SU-DHL-6 (cell line): ENCODE data around the gene CCDC85A.

Experiments
- H2AFZ ChIP-seq: fragments of 200-600 bp; sonication (generic); 2 replicates; pipeline ENCODE4 v1.6.1; 2014; ENCODE audit warnings: low read depth, mild to moderate bottlenecking, moderate library complexity, mixed read lengths, antibody characterized with exemption, low read length; ENCODE audit not compliant: severe bottlenecking
- H3F3A ChIP-seq: fragments of 200-600 bp; shearing (Covaris generic); 2 replicates; pipeline ENCODE4 v1.6.0; 2016; ENCODE audit warnings: antibody characterized with exemption, mild to moderate bottlenecking; ENCODE audit not compliant: insufficient read depth
- H3K27ac ChIP-seq: fragments of 200-600 bp; sonication (generic); 2 replicates; pipeline ENCODE4 v1.5.1; 2016; ENCODE audit warnings: low read depth, mild to moderate bottlenecking, low read length, moderate library complexity, mixed read lengths
- H3K27me3 ChIP-seq: fragments of 200-600 bp; sonication (generic), shearing (Covaris generic); 2 replicates; pipeline ENCODE4 v1.6.0; 2014; ENCODE audit warnings: mild to moderate bottlenecking, low read length
- H3K36me3 ChIP-seq: fragments of 200-600 bp; sonication (generic); 2 replicates; pipeline ENCODE4 v1.6.1; 2014; ENCODE audit warnings: mild to moderate bottlenecking, low read length, mixed read lengths
- H3K4me2 ChIP-seq: fragments of 300-600, 200-600 bp; shearing (Covaris generic), sonication (generic); 2 replicates; pipeline ENCODE4 v1.6.0; 2014; ENCODE audit warnings: low read length, low read depth, mild to moderate bottlenecking; ENCODE audit not compliant: poor library complexity, severe bottlenecking
- H3K4me3 ChIP-seq: fragments of 200-600 bp; sonication (generic); 2 replicates; pipeline ENCODE4 v1.5.1; 2014; ENCODE audit warnings: antibody characterized with exemption, low read length, mild to moderate bottlenecking, mixed read lengths; ENCODE audit not compliant: insufficient read depth, poor library complexity, severe bottlenecking
- H3K79me2 ChIP-seq: fragments of 200-600 bp; sonication (generic); 2 replicates; pipeline ENCODE4 v1.6.1; 2014; ENCODE audit warnings: mild to moderate bottlenecking, low read length, moderate library complexity; ENCODE audit not compliant: insufficient read depth
- H3K9ac ChIP-seq: fragments of 200-600 bp; sonication (generic); 2 replicates; pipeline ENCODE4 v1.7.0; 2014; ENCODE audit warnings: mild to moderate bottlenecking, low read length
- H3K9me2 ChIP-seq: fragments of 200-600 bp; sonication (generic); replicated peaks from 2 replicates; pipeline ENCODE4 v1.6.1; 2014; ENCODE audit warnings: low read length; ENCODE audit not compliant: insufficient read depth
- H3K9me3 ChIP-seq: fragments of 200-600 bp; sonication (generic); 2 replicates; pipeline ENCODE4 v1.6.1; 2014; ENCODE audit warnings: low read length, mixed read lengths; ENCODE audit not compliant: insufficient read depth
- H4K20me1 ChIP-seq: fragments of 200-600 bp; sonication (generic); 2 replicates; pipeline ENCODE4 v1.6.1; 2014; ENCODE audit warnings: low read depth, mild to moderate bottlenecking, antibody characterized with exemption, low read length, moderate library complexity, mixed read lengths
- CTCF ChIP-seq: fragments of 200-600 bp; sonication (generic); IDR thresholded peaks from one replicate; pipeline ENCODE4 v1.5.1; 2017; ENCODE audit warnings: antibody characterized with exemption, mild to moderate bottlenecking, low read length, moderate library complexity; ENCODE audit not compliant: insufficient read depth, poor library complexity, severe bottlenecking
- EZH2phosphoT487 ChIP-seq: fragments of 200-600 bp; sonication (generic), shearing (Covaris generic); conservative IDR thresholded peaks from 2 replicates; pipeline ENCODE4 v1.6.1; 2018; ENCODE audit warnings: mild to moderate bottlenecking, antibody characterized with exemption, low read length, moderate library complexity, mixed read lengths

Gene CCDC85A

GRCh38 chr2:56386657-56387056, 202.9 kb downstream of the CCDC85A start:
- Histone ChIP-seq H3K27ac (no peak overlapping the region), H3K9ac (no peak overlapping the region), H3K4me3 (no peak overlapping the region), H3K36me3 (no peaks in the 10 kb centered on the region), H3K9me2 (no peaks in the 10 kb centered on the region), H3K79me2 (no peaks in the 10 kb centered on the region), H3F3A (no peaks in the 10 kb centered on the region), H3K9me3 (no peaks in the 10 kb centered on the region), H3K4me2 (no peak overlapping the region), H4K20me1 (no peaks in the 10 kb centered on the region), H3K27me3 (no peaks in the 10 kb centered on the region), H2AFZ (no peak overlapping the region)
- no peak for TF ChIP-seq CTCF
- no peak for TF ChIP-seq EZH2phosphoT487

GRCh38 chr2:56390644-56391043, 206.9 kb downstream of the CCDC85A start:
- Histone ChIP-seq H4K20me1 (no peaks in the 10 kb centered on the region), H2AFZ (no peak overlapping the region), H3K9me3 (no peaks in the 10 kb centered on the region), H3K4me2 (no peak overlapping the region), H3K79me2 (no peaks in the 10 kb centered on the region), H3K27me3 (no peaks in the 10 kb centered on the region), H3F3A (no peaks in the 10 kb centered on the region), H3K9me2 (no peaks in the 10 kb centered on the region), H3K4me3 (no peak overlapping the region), H3K9ac (no peak overlapping the region), H3K36me3 (no peaks in the 10 kb centered on the region), H3K27ac (no peak overlapping the region)
- no peak for TF ChIP-seq EZH2phosphoT487
- TF ChIP-seq CTCF = no peak

- H3F3A ChIP-seq = no peaks in the 10 kb centered on the region
- H3K9me2 ChIP-seq = no peaks in the 10 kb centered on the region
- no peaks in the 10 kb centered on the region for H4K20me1 ChIP-seq
- no peak overlapping the region for H3K4me3 ChIP-seq
- H3K79me2 ChIP-seq = no peaks in the 10 kb centered on the region
- H2AFZ ChIP-seq = no peak overlapping the region
- no peak overlapping the region for H3K4me2 ChIP-seq
- H3K9ac ChIP-seq = no peak overlapping the region
- no peaks in the 10 kb centered on the region for H3K9me3 ChIP-seq
- H3K36me3 ChIP-seq = no peaks in the 10 kb centered on the region
- H3K27me3 ChIP-seq = no peaks in the 10 kb centered on the region
- H3K27ac ChIP-seq = no peak overlapping the region
- TF ChIP-seq CTCF (no peak), EZH2phosphoT487 (no peak)
Measured at GRCh38 chr2:56410140-56410539, 226.3 kb downstream of the CCDC85A start.
